OCI-LY1 (cell line): ENCODE data around the gene CTDSP1.

Experiments
- EZH2 ChIP-seq: fragments of 200-600 bp; sonication (generic), shearing (Covaris generic); IDR thresholded peaks from 2 replicates; pipeline ENCODE4 v1.8.0; 2017; ENCODE audit warnings: borderline replicate concordance, mixed run types, mild to moderate bottlenecking, antibody characterized with exemption, low read length, moderate library complexity, mixed read lengths
- TF ChIP-seq, protein P1 (sequence below): fragments of 200-600 bp; sonication (generic), shearing (Covaris generic); IDR thresholded peaks from 2 replicates; pipeline ENCODE4 v1.5.1; 2017; ENCODE audit warnings: mild to moderate bottlenecking, antibody characterized with exemption, low read length, moderate library complexity, mixed read lengths

DNA sequence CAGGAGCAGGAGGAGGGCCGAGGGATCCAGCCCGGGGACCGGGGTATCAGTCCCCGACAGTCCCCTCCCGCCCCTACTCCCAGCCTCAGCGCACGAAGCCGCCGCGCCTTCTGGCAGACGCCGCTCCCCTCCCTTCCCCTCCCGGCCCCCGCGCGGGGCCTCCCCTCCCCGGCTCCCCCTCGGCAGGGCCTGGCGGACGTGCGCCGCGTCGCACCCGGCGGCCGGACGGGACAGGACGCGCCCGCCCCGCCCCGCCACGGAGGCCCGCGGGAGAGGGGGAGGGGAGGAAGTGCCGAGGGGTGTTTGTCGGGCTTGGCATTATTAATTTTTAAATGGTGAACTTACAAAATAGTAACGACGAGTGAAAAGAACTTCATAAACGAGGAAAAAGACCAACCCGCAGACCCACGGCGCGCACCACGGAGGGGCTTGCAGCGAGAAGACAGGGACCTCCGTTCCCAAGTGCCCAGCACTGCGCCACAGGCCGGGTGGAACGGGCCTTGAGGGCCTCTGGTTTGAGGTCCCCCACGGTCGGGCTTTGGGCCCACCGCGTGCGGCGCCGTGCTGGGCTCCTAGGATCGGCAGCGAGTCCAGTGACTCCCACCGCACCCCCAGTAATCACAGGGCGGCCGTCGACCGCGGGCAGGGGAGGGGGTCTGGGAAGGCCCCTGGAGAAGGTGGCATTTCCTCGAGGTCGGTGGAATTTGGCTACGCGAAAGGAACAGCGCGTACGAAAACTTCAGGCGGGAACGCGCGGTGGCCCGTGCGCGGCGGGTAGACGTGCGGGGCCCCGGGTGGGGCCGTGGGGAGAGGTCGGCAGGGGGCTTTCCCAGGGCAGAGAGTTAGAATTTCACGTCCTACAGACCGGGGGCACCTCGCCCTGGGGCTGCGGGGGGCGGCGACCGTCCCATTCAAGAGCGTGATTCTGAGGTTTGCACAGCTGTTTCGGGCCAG, 954 bp upstream of the CTDSP1 start:
- TF ChIP-seq, protein P1, sequence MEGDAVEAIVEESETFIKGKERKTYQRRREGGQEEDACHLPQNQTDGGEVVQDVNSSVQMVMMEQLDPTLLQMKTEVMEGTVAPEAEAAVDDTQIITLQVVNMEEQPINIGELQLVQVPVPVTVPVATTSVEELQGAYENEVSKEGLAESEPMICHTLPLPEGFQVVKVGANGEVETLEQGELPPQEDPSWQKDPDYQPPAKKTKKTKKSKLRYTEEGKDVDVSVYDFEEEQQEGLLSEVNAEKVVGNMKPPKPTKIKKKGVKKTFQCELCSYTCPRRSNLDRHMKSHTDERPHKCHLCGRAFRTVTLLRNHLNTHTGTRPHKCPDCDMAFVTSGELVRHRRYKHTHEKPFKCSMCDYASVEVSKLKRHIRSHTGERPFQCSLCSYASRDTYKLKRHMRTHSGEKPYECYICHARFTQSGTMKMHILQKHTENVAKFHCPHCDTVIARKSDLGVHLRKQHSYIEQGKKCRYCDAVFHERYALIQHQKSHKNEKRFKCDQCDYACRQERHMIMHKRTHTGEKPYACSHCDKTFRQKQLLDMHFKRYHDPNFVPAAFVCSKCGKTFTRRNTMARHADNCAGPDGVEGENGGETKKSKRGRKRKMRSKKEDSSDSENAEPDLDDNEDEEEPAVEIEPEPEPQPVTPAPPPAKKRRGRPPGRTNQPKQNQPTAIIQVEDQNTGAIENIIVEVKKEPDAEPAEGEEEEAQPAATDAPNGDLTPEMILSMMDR, result no peak
- TF ChIP-seq EZH2, result no peak
